HEK293 (cell line): ENCODE data around the gene PLS3.

Experiments
- CTCF ChIA-PET: fragments of 350-600 bp; formaldehyde crosslinking; extraction: SDS; loops from one replicate; lab custom pipeline; 2021; ENCODE audit warnings: antibody characterized with exemption; lab: Yijun Ruan, JAX
- POLR2A ChIA-PET: fragments of 300-600 bp; formaldehyde crosslinking; extraction: SDS; loops from one replicate; lab custom pipeline; 2020; ENCODE audit warnings: antibody characterized with exemption, inconsistent platforms; lab: Yijun Ruan, JAX
- H3K27ac ChIP-seq: fragments of 200-500 bp; sonication (Bioruptor generic); 2 replicates; pipeline ENCODE4 v1.5.1; 2014; ENCODE audit warnings: low read depth, low read length, control low read depth, inconsistent platforms; ENCODE audit errors: extremely low read depth
- H3K36me3 ChIP-seq, 2 experiments: fragments of 200-500 bp in 1 of 2; sonication (Bioruptor generic) in 1 of 2; 1 replicate in 1 of 2; 2 replicates in 1 of 2; pipeline ENCODE4 v1.5.1; 2014 to 2017; ENCODE audit warnings: inconsistent platforms in 2 of 2, low read length in 2 of 2; ENCODE audit not compliant: control insufficient read depth in 2 of 2, insufficient read depth in 1 of 2
- H3K4me1 ChIP-seq: fragments of 200-500 bp; sonication (Bioruptor generic); 2 replicates; pipeline ENCODE4 v1.5.1; 2014; ENCODE audit warnings: mild to moderate bottlenecking, low read length, inconsistent platforms; ENCODE audit not compliant: control insufficient read depth, insufficient read depth
- H3K4me3 ChIP-seq: 2 replicates; pipeline ENCODE4 v1.5.1; 2011; ENCODE audit warnings: low read depth, mild to moderate bottlenecking, control low read depth, low read length, moderate library complexity
- H3K9me3 ChIP-seq: fragments of 200-500 bp; sonication (Bioruptor generic); 2 replicates; pipeline ENCODE4 v1.5.1; 2014; ENCODE audit warnings: low read depth, low read length, inconsistent platforms; ENCODE audit not compliant: control insufficient read depth, insufficient read depth
- GLIS1 ChIP-seq: fragments of 450-650 bp; formaldehyde crosslinking; IDR thresholded peaks from 2 replicates; pipeline ENCODE4 v1.5.1; 2016; ENCODE audit warnings: missing biosample characterization, missing genetic modification characterization
- KLF1 ChIP-seq: fragments of 450-650 bp; formaldehyde crosslinking; IDR thresholded peaks from 2 replicates; pipeline ENCODE4 v1.5.1; 2016; ENCODE audit warnings: missing biosample characterization, missing genetic modification characterization
- KLF8 ChIP-seq: fragments of 450-650 bp; formaldehyde crosslinking; IDR thresholded peaks from 2 replicates; pipeline ENCODE4 v1.5.1; 2016; ENCODE audit warnings: missing biosample characterization, missing genetic modification characterization
- MYNN ChIP-seq: fragments of 450-650 bp; formaldehyde crosslinking; IDR thresholded peaks from 2 replicates; pipeline ENCODE4 v1.5.1; 2016; ENCODE audit warnings: missing biosample characterization, missing genetic modification characterization, borderline replicate concordance
- ZBTB20 ChIP-seq: fragments of 450-650 bp; formaldehyde crosslinking; IDR thresholded peaks from 2 replicates; pipeline ENCODE4 v1.5.1; 2016; ENCODE audit warnings: missing biosample characterization, missing genetic modification characterization
- ZNF121 ChIP-seq: fragments of 450-650 bp; formaldehyde crosslinking; IDR thresholded peaks from 2 replicates; pipeline ENCODE4 v1.5.1; 2016; ENCODE audit warnings: missing biosample characterization, missing genetic modification characterization
- ZNF223 ChIP-seq: fragments of 450-650 bp; formaldehyde crosslinking; IDR thresholded peaks from 2 replicates; pipeline ENCODE4 v1.5.1; 2016; ENCODE audit warnings: missing biosample characterization, missing genetic modification characterization
- ZNF292 ChIP-seq: fragments of 450-650 bp; formaldehyde crosslinking; IDR thresholded peaks from 2 replicates; pipeline ENCODE4 v1.5.1; 2016; ENCODE audit warnings: low read depth, missing biosample characterization, missing genetic modification characterization, borderline replicate concordance
- ZNF302 ChIP-seq: fragments of 450-650 bp; formaldehyde crosslinking; IDR thresholded peaks from 2 replicates; pipeline ENCODE4 v1.5.1; 2016; ENCODE audit warnings: missing biosample characterization, missing genetic modification characterization, low read depth
- ZNF324 ChIP-seq: fragments of 450-650 bp; formaldehyde crosslinking; IDR thresholded peaks from 2 replicates; pipeline ENCODE4 v1.5.1; 2016; ENCODE audit warnings: missing biosample characterization, missing genetic modification characterization
- ZNF544 ChIP-seq: fragments of 450-650 bp; formaldehyde crosslinking; IDR thresholded peaks from 2 replicates; pipeline ENCODE4 v1.5.0; 2017; ENCODE audit warnings: missing biosample characterization, missing genetic modification characterization
- ZNF549 ChIP-seq: fragments of 450-650 bp; IDR thresholded peaks from 2 replicates; pipeline ENCODE4 v1.5.1; 2018; ENCODE audit warnings: missing biosample characterization, missing genetic modification characterization, mild to moderate bottlenecking, inconsistent platforms, moderate library complexity
- ZNF560 ChIP-seq: fragments of 450-650 bp; formaldehyde crosslinking; IDR thresholded peaks from 2 replicates; pipeline ENCODE4 v1.5.1; 2017; ENCODE audit warnings: missing biosample characterization, missing genetic modification characterization, borderline replicate concordance
- ZNF654 ChIP-seq: fragments of 450-650 bp; formaldehyde crosslinking; IDR thresholded peaks from 2 replicates; pipeline ENCODE4 v1.5.1; 2016; ENCODE audit warnings: low read depth, missing biosample characterization, missing genetic modification characterization
- ZNF76 ChIP-seq: fragments of 450-650 bp; formaldehyde crosslinking; IDR thresholded peaks from 2 replicates; pipeline ENCODE4; 2016; ENCODE audit warnings: low read depth, missing biosample characterization, missing genetic modification characterization, borderline replicate concordance
- ZNF776 ChIP-seq: fragments of 450-650 bp; formaldehyde crosslinking; IDR thresholded peaks from 2 replicates; pipeline ENCODE4 v1.5.0; 2017; ENCODE audit warnings: missing biosample characterization, missing genetic modification characterization, borderline replicate concordance
- ZNF777 ChIP-seq: fragments of 450-650 bp; formaldehyde crosslinking; IDR thresholded peaks from 2 replicates; pipeline ENCODE4 v1.5.1; 2017; ENCODE audit warnings: missing biosample characterization, missing genetic modification characterization, borderline replicate concordance
- ZNF791 ChIP-seq: fragments of 450-650 bp; formaldehyde crosslinking; IDR thresholded peaks from 2 replicates; pipeline ENCODE4 v1.5.1; 2016; ENCODE audit warnings: missing biosample characterization, missing genetic modification characterization
- ZNF837 ChIP-seq: fragments of 450-650 bp; formaldehyde crosslinking; IDR thresholded peaks from 2 replicates; pipeline ENCODE4 v1.5.1; 2016; ENCODE audit warnings: missing biosample characterization, missing genetic modification characterization
- ZSCAN23 ChIP-seq: fragments of 450-650 bp; formaldehyde crosslinking; IDR thresholded peaks from 2 replicates; pipeline ENCODE4 v1.5.1; 2016; ENCODE audit warnings: missing biosample characterization, missing genetic modification characterization
- TF ChIP-seq, protein P1 (sequence below): fragments of 450-650 bp; formaldehyde crosslinking; IDR thresholded peaks from 2 replicates; pipeline ENCODE4 v1.5.1; 2016; ENCODE audit warnings: missing biosample characterization, missing genetic modification characterization
- TF ChIP-seq, protein P2 (sequence below): fragments of 450-650 bp; formaldehyde crosslinking; IDR thresholded peaks from 2 replicates; pipeline ENCODE4 v1.5.1; 2016; ENCODE audit warnings: missing biosample characterization, missing genetic modification characterization
- TF ChIP-seq, protein P3 (sequence below): fragments of 450-650 bp; formaldehyde crosslinking; IDR thresholded peaks from 2 replicates; pipeline ENCODE4 v1.5.1; 2016; ENCODE audit warnings: missing biosample characterization, missing genetic modification characterization
- TF ChIP-seq, protein P4 (sequence below): fragments of 450-650 bp; formaldehyde crosslinking; IDR thresholded peaks from 2 replicates; pipeline ENCODE4 v1.5.1; 2017; ENCODE audit warnings: missing biosample characterization, missing genetic modification characterization
- TF ChIP-seq, protein P5 (sequence below): fragments of 450-650 bp; formaldehyde crosslinking; IDR thresholded peaks from 2 replicates; pipeline ENCODE4 v1.5.1; 2016; ENCODE audit warnings: missing biosample characterization, missing genetic modification characterization

Gene PLS3

DNA sequence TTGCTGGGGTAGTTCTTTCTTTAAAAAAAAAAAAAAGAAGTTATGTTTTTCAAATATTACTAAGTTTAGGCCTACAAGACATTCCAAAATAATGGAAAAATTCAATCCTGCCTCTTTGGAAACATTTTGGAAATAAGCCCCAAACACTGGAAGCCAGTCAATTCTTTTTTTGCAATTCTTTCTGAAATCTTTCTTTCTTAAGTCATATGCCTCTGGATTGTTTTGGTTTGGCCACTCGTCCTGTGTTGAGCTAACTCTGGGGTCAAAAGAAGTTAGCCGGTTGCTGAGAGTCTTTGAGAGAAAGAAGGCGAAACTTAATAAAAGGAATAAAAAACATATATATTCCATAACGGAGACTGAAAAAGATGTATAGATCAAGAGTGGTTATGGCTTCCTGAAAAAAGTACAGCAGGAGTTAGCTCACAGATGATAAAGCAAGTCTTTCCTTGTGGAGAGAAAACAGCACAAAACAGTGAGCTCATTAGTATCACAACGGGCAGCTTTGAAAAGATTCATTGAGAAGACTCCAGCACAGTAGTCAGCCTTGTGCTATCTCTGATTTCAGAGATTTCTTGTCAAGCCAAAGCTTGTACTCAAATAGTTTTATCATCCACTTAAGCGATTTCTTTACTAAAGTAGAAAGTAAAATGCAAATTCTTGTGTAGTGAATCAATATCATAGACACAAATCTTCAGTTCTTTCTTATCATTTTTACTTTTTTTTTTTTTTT is 64.8 kb downstream of the PLS3 start (continued):
- no peak for TF ChIP-seq ZSCAN23 (tag by site-specific recombination)

DNA sequence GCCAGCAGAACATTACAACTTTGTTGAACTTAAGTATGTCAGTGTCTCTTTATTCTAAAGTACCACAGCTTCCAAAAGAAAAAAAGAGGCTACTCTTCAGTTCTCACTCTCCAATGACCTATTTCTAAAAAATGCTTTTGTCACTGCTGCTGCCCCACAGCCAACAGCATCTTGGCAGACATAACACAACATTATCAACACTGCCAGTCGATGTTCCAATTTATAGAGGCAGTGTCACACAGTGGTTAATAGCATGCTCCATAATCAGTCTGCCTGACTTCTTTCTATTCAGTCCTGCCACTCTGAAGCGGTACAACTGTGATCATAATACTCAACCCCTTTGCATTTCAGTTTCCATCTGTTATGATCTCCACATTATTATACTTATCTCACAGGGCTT is 69.2 kb downstream of the PLS3 start:
- ChIA-PET CTCF (interaction anchor here (3.9 kb wide), 1 partner anchor 12 kb away, joined by 25 read pairs; no protein-coding TSS in a partner anchor), POLR2A (no interaction called here)
- peaks cover 24 to 73% of the 10 kb centered on the region in 2 experiments for H3K36me3 ChIP-seq

DNA sequence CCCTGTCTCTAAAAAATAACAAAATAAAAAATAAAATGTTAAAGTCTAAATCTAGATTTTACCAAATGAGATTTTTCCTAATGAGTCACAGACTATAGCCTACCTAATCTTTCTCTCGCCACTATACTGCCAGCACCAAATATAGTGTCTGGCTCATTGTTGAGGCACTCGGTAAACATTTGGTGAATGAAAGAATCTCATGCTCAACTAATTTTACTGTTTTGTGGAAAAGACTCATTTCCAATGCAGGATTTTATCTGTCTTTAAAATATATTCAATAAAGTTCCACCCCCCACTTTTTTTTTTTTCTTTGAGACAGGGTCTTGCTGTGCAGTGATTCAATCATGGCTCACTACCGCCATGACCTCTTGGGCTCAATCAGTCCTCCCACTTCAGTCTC is 71.5 kb downstream of the PLS3 start:
- Histone ChIP-seq H3K27ac (no peak overlapping the region), H3K4me3 (no peak overlapping the region)
- POLR2A ChIA-PET: no interaction called here

More for the DNA sequence above, 69.2 kb downstream of the PLS3 start:
- Histone ChIP-seq H3K4me1 (no peaks in the 10 kb centered on the region), H3K4me3 (no peak overlapping the region), H3K27ac (no peak overlapping the region), H3K9me3 (no peaks in the 10 kb centered on the region)
- TF ChIP-seq ZNF549 (no peak), ZNF544 (tag by site-specific recombination) (no peak), ZNF292 (tag by site-specific recombination) (no peak), ZNF837 (no peak), ZNF121 (no peak), ZNF654 (tag by site-specific recombination) (no peak), MYNN (tag by site-specific recombination) (no peak), ZNF560 (tag by site-specific recombination) (no peak)
- TF ChIP-seq, protein P1, sequence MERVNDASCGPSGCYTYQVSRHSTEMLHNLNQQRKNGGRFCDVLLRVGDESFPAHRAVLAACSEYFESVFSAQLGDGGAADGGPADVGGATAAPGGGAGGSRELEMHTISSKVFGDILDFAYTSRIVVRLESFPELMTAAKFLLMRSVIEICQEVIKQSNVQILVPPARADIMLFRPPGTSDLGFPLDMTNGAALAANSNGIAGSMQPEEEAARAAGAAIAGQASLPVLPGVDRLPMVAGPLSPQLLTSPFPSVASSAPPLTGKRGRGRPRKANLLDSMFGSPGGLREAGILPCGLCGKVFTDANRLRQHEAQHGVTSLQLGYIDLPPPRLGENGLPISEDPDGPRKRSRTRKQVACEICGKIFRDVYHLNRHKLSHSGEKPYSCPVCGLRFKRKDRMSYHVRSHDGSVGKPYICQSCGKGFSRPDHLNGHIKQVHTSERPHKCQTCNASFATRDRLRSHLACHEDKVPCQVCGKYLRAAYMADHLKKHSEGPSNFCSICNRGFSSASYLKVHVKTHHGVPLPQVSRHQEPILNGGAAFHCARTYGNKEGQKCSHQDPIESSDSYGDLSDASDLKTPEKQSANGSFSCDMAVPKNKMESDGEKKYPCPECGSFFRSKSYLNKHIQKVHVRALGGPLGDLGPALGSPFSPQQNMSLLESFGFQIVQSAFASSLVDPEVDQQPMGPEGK (tag by site-specific recombination): no peak
- TF ChIP-seq, protein P2, sequence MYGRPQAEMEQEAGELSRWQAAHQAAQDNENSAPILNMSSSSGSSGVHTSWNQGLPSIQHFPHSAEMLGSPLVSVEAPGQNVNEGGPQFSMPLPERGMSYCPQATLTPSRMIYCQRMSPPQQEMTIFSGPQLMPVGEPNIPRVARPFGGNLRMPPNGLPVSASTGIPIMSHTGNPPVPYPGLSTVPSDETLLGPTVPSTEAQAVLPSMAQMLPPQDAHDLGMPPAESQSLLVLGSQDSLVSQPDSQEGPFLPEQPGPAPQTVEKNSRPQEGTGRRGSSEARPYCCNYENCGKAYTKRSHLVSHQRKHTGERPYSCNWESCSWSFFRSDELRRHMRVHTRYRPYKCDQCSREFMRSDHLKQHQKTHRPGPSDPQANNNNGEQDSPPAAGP: no peak

More for the DNA sequence above, 71.5 kb downstream of the PLS3 start:
- peaks cover 25 to 77% of the 10 kb centered on the region in 2 experiments for H3K36me3 ChIP-seq
- TF ChIP-seq, protein P3, sequence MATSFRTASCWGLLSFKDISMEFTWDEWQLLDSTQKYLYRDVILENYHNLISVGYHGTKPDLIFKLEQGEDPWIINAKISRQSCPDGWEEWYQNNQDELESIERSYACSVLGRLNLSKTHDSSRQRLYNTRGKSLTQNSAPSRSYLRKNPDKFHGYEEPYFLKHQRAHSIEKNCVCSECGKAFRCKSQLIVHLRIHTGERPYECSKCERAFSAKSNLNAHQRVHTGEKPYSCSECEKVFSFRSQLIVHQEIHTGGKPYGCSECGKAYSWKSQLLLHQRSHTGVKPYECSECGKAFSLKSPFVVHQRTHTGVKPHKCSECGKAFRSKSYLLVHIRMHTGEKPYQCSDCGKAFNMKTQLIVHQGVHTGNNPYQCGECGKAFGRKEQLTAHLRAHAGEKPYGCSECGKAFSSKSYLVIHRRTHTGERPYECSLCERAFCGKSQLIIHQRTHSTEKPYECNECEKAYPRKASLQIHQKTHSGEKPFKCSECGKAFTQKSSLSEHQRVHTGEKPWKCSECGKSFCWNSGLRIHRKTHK (tag by site-specific recombination): no peak
- no peak for TF ChIP-seq ZNF776 (tag by site-specific recombination)
- TF ChIP-seq, protein P4, sequence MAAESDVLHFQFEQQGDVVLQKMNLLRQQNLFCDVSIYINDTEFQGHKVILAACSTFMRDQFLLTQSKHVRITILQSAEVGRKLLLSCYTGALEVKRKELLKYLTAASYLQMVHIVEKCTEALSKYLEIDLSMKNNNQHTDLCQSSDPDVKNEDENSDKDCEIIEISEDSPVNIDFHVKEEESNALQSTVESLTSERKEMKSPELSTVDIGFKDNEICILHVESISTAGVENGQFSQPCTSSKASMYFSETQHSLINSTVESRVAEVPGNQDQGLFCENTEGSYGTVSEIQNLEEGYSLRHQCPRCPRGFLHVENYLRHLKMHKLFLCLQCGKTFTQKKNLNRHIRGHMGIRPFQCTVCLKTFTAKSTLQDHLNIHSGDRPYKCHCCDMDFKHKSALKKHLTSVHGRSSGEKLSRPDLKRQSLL (tag by site-specific recombination): no peak
- no peak for TF ChIP-seq ZNF302 (tag by site-specific recombination)
- TF ChIP-seq ZNF76 (tag by site-specific recombination): no peak
- no peak for TF ChIP-seq ZNF777
- TF ChIP-seq KLF8: no peak
- TF ChIP-seq ZNF223 (tag by site-specific recombination): no peak
- TF ChIP-seq, protein P5, sequence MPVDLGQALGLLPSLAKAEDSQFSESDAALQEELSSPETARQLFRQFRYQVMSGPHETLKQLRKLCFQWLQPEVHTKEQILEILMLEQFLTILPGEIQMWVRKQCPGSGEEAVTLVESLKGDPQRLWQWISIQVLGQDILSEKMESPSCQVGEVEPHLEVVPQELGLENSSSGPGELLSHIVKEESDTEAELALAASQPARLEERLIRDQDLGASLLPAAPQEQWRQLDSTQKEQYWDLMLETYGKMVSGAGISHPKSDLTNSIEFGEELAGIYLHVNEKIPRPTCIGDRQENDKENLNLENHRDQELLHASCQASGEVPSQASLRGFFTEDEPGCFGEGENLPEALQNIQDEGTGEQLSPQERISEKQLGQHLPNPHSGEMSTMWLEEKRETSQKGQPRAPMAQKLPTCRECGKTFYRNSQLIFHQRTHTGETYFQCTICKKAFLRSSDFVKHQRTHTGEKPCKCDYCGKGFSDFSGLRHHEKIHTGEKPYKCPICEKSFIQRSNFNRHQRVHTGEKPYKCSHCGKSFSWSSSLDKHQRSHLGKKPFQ (tag by site-specific recombination): no peak
- no peak for TF ChIP-seq ZBTB20 (tag by site-specific recombination)
- TF ChIP-seq KLF1: no peak
- no peak for TF ChIP-seq ZNF324 (tag by site-specific recombination)
- TF ChIP-seq ZNF791 (tag by site-specific recombination): no peak
- no peak for TF ChIP-seq GLIS1 (tag by site-specific recombination)
- CTCF ChIA-PET: interaction anchor here (0.6 to 2.4 kb wide), 4 partner anchors 10 to 1859 kb away, joined by 3 to 7 read pairs (median 4); no protein-coding TSS in a partner anchor
- no peaks in the 10 kb centered on the region for H3K4me1 ChIP-seq
- no peaks in the 10 kb centered on the region for H3K9me3 ChIP-seq
